ENCODE data around the gene DNMBP.
"Not testable (repeated sequence)": the region's sequence is repeated elsewhere in the genome, so short reads cannot be mapped to it uniquely, and the experiment has no call there.

Gene DNMBP

DNA sequence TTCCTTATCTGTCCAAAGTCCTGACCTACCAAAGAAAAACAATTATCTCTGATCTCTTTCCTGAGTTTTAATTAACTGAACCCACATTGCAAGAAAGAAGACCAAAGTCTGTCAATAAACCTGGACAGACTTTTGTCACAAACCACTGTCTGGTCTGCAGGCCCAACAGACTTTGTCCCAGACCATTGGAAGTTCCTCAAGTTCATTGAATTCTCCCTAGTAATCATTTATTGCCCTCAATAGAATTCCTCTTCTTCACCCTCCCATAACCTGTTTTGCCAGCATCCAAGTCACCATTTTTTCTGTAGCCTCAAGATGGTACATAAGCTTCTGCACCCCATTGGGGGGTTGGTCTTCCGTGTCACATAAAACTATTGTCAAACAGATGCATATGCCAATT is 3.9 kb upstream of the DNMBP start:
- DNase-seq = no peak

DNA sequence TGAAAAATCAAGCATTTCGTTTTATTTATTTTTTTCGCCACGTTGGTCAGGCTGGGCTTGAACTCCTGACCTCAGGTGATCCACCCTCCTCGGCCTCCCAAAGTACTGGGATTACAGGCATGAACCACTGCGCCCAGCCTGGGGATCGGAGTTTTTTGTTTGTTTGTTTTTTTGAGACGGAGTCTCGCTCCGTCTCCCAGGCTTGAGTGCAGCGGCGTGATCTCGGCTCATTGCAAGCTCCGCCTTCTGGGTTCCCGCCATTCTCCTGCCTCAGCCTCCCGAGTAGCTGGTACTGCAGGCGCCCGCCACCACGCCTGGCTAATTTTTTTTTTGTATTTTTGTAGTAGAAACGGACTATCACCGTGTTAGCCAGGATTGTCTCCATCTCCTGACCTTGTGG is 2.2 kb upstream of the DNMBP start:
- not testable (repeated sequence) for DNase-seq

DNA sequence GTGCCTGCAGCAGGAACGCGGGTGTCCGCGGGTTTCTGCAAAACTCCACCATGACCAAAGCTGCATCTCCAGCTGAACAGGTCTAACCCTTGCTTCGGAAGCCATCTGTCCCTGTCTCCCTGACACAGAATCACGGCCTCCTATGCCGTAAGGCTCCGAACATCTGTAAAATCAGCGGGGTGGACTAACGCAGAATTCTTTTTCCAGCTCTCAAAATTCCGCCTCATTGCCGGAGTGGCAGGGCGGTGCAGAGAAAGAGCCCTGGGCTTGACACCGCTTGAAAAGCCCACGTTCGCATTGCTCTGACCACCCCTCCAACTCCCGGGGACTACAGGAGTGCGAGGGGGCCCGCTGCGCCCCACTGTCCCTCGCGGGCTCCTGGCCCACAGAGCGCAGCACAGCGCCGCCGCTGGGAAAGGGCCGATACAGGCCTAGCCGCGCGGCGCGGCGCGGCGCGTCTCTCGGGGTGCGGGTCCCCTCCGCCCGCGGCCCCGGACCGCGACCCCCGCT is 409 bp downstream of the DNMBP start:
- peak; percentile 5 for DNase-seq

DNA sequence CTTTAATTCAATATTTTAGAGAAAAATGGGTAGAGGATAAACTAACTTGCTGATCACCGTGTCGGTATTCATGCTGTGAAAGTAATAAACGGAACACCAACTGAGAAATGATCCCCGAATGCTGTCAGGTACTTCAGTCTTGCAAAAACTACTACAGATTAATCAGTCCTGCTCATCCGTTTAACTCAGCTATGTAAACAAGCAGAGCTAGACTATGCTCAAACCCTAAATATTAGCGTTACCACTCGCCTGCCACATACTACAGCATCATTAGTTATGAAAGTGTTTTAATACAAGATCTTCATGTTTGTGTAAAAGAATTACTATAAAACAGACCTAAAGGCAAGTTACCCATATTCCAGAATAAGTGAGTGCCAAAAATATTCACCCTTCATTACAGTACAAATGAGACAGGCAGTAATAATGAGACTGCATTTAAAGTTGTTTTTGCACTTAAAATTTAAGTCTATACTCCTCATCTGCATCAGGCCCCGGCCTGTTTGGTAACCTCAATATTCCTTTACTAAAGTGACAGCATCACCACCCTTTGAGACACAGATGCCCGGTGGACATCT is 952 bp downstream of the DNMBP start:
- no peak for DNase-seq

DNA sequence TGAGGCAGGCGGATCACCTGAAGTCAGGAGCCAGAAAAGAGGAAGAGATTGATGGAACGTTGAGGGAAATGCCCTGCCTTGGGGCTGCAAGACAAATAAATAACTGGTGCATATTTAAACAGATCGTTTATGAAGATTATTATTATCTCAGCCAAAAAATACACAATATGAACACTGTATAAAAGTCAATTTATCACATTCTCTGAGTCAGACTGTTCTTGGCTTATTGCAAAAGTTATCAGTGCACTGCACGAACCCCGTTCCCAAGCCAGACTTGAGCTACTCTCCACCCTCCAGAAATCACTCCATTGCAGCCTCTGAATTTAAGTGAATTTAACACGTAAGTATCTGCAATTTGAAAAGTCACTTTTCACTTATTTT is 1.6 kb downstream of the DNMBP start:
- no peak for DNase-seq

- no peak for DNase-seq
Measured at GRCh38 chr10:100007231-100008141, 2.3 kb downstream of the DNMBP start.

GRCh38 chr10:100006243-100006886 is 3.4 kb downstream of the DNMBP start:
- DNase-seq = peak; percentile 86

- DNase-seq = no peak
Measured at GRCh38 chr10:100004805-100005510, 4.8 kb downstream of the DNMBP start.

GRCh38 chr10:100000109-100000644 is 9.6 kb downstream of the DNMBP start:
- no peak for DNase-seq

DNA sequence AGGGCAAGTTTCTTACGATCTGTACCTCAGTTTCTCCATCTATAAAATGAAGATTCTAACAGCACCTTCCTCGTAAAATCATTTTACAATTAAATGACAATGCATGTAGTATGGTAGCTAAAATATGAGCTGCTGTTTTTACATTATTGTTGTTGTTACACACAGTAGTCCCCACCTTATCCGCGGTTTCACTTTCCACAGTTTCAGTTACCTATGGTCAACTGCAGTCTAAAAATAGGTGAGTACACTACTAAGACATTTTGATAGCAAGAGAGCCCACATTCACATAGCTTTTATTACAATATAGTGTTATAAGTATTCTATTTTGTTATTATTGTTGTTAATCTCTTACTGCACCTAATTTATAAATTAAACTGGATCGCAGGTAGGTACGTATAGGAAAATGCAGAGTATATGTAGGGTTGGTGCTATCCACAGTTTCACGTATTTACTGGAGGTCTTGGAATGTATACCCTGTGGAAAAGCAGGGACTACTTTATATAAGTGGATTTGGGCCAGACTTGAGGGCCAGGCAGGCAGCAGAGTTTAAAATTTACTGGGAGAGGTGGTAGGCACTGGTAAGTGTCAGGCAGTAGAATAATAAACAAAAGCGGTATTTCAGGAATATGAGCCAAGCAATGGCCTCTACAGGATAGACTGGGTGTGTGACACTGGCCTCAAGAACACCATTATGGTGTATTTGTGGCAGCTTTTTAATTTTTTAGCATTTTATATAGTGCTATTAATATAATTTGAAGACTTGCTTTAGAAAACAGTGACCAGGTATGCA is 10.2 kb downstream of the DNMBP start:
- no peak for DNase-seq

GRCh38 chr10:99998889-99999288 is 10.9 kb downstream of the DNMBP start:
- no peak for DNase-seq

DNA sequence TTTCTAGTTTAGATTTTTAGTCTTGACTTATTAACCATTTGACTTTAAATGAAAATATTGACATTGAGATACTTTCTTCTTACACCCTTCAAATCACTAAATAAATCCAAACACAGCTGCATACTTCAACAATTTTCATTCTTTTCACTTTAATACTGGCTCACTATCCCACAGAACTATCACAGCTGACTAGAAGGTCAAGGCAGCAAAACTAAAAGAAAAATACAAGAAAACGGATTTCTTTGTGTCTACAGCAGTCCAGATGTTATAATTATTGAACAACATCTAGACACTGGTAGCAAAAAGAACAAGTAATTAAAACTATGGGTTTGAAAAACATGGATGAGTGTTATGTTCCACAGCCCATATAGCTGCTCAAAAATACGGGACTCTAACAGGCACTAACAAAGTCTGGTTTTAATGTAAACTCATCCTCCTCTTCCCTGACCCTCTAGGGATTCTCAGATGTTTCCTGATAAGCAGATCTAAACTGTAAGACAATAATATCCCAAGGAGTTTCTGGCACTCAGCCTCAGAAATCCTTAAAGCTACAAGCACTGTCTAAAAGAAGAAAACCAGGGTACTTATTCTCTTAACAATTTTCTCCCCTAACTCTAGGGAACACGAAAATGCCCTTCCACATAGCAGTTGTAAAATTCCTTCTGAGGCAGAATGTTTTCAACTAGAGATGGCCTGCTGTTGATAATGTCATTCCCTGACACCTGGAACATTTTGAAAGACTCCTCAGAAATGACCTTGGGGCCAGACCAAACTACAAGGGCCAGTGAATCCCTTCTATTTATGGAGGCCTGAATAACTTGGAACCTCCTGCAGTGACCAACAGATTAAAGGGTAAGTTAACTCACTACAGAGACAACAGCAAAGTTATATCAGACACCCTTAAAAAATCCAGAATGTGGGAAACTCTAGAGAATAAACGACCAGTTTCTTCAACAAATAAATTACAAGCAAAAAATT is 12.8 kb downstream of the DNMBP start:
- DNase-seq = no peak

DNA sequence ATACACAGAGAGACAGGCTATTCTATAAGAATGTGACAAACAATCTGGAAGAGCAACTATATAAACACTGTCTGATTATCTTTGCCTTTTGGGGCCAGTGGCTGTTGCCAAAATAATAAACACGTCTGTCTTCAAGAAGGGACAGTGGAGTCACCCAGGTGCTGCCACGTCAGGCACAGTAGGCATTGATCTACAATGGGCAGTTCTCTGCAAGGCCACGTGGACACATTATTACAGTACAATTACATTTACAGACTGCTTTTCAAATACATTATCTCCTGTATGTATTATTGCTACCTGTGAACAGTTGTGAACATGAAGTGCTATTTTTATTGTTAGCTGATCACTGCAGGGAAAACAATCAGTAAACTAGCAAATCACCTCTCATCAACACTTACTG is 14.0 kb downstream of the DNMBP start:
- DNase-seq = no peak

DNA sequence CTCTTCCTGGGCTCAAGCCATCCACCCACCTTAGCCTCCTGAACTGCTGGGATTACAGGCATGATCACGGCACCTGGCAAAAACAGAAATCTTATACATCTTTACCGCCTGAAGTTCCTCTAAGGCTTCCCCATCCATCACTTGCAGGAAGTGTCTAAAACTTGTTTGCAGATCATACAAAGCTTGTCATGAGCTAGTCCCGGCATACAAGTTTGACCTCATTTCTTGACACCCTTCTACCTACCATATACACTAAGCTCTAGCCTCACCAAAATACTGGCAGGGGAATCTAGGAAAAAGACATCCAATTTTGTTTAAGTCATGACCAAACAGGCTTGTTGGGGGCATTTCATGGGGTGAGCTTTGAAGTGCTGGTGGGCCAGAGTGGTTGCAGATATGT is 14.5 kb downstream of the DNMBP start:
- DNase-seq = no peak

GRCh38 chr10:99994801-99995200 is 14.9 kb downstream of the DNMBP start:
- DNase-seq = no peak

DNA sequence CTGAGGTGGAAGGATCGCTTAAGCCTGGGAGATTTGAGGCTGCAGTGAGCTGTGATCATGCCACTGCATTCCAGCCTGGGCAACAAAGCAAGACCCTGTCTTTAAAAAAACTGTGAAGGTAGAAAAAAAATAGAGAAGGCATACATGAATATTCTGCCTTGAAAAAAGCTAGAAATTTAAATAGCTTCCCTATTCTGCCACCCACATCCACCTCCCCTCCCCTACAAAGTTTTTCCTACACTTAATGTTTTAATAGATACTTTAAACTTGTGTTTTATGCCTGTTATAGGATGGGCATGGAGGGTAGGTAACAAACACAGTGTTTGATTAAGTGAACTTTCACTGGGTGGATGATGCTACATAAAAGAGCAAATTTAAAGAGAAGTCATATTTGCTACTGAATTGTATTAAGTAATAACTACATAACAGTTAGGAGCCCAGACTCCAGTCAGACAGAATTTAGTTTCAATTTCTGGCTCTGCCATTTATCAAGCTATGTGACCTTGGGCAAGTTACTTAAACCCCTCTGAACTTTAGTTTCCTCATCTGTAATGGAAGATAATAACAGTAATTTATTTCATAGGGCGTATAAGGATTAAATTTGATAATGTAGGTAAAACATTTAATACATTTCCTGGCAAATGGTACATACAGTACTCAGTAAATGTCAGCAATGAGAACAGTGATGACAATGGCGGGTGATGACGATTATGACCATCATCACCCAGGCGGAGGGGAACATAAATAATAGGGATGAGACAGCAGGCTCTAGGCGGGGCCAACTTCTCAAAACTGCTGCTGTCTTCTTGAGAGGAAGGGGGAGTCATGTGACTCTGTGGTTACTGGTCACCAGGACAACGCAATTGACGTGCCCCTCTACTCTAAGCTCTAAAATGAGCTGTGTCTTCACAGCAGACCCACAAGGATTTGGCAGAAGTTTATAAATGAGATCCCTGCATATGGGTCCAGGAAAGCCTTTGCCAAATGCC is 15.8 kb downstream of the DNMBP start:
- DNase-seq = peak; percentile 95

DNA sequence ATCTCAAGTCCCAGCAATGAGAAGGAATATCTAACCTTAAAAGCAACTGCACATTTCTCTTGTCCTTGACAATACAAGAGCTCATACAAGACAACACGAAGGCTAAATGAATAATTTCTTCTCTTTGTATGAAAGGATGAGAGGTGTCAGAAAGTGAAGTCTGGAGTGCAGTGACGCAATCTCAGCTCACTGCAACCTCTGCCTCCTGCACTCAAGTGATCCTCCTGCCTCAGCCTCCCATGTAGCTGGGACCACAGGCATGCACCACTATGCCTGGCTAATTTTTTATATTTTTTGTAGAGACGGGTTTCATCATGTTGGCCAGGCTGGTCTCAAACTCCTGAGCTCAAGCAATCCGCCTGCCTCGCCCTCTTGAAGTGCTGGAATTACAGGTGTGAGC is 24.1 kb downstream of the DNMBP start:
- not testable (repeated sequence) for DNase-seq

- peak; percentile 47 for DNase-seq
Measured at GRCh38 chr10:99984211-99985034, 25.3 kb downstream of the DNMBP start.
